Gastroesophageal sphincter (tissue), 3 donors: Measurements from ENCODE around the gene OR8B8.

Source experiments
- EP300 ChIP-seq: sonication (generic); formaldehyde crosslinking; IDR thresholded peaks from one replicate; pipeline ENCODE4 v1.6.1; 2017; ENCODE audit warnings: antibody characterized with exemption, mild to moderate bottlenecking
- TF ChIP-seq, protein P1 (sequence below), 4 experiments: fragments of 200-600 bp in 2 of 4; fragments of 450-650 bp in 2 of 4; sonication (generic) in 1 of 4; IDR thresholded peaks; one replicate each; pipeline ENCODE4 v1.5.1; 2017 to 2019; ENCODE audit warnings: antibody characterized with exemption in 4 of 4, mild to moderate bottlenecking in 2 of 4, moderate library complexity in 2 of 4

DNA sequence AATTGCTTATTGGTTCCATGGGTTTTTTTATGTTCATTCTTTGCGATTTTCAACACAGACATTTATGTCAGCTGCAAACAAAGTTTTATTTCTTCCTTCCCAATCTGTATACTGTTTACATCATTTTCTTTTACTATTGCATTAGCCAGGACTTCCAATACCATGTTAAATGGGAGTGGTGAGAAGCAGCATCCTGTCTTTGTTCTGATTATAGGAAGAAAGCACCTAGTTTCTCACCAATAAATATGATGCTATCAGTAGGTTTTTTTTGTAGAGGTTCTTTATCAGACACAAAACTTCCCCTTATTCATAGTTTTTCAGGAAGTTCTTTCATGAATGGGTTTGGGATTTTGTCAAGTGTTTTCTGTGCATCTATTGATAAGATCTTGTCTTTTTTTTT is 28.0 kb upstream of the OR8B8 start:
- TF ChIP-seq, protein P1, sequence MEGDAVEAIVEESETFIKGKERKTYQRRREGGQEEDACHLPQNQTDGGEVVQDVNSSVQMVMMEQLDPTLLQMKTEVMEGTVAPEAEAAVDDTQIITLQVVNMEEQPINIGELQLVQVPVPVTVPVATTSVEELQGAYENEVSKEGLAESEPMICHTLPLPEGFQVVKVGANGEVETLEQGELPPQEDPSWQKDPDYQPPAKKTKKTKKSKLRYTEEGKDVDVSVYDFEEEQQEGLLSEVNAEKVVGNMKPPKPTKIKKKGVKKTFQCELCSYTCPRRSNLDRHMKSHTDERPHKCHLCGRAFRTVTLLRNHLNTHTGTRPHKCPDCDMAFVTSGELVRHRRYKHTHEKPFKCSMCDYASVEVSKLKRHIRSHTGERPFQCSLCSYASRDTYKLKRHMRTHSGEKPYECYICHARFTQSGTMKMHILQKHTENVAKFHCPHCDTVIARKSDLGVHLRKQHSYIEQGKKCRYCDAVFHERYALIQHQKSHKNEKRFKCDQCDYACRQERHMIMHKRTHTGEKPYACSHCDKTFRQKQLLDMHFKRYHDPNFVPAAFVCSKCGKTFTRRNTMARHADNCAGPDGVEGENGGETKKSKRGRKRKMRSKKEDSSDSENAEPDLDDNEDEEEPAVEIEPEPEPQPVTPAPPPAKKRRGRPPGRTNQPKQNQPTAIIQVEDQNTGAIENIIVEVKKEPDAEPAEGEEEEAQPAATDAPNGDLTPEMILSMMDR (IDR thresholded peaks at IDR 0.05), result no peak
- no peak for TF ChIP-seq EP300
